HG02852 (cell line): ENCODE results near the gene BMS1.
A peak's percentile ranks its signal among the peaks of the same experiment; 100 is the strongest.
"Not testable (repeated sequence)": the region's sequence is repeated elsewhere in the genome, so short reads cannot be mapped to it uniquely, and the experiment has no call there.

Experiments used
- ATAC-seq: cut with Tn5 transposase; IDR thresholded peaks from one replicate; pipeline ENCODE4 v1.9.1; 2021; ENCODE audit warnings: mild to moderate bottlenecking, moderate library complexity; ENCODE audit not compliant: unreplicated experiment

The BMS1 gene

DNA sequence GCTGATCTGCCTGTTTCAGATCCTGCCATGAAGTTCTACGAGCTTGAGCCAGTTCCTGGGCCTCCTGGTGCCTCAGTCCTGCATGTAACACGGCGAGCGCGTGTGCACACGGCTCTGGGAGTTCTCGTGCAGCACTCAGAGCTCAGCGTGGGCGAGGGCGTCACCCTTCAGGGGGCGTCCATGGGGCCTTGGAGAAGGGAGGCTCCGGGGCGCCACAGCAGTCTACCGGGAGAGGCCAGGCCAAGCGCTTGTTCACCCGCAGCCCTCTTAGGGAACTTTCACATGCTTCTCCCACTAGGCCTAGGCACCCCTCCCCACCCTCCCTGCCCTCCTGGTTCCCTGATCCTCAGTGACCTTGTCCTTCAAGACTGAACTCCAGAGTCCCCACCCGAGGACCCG, 83.1 kb downstream of the BMS1 start:
- ATAC-seq, result no peak

DNA sequence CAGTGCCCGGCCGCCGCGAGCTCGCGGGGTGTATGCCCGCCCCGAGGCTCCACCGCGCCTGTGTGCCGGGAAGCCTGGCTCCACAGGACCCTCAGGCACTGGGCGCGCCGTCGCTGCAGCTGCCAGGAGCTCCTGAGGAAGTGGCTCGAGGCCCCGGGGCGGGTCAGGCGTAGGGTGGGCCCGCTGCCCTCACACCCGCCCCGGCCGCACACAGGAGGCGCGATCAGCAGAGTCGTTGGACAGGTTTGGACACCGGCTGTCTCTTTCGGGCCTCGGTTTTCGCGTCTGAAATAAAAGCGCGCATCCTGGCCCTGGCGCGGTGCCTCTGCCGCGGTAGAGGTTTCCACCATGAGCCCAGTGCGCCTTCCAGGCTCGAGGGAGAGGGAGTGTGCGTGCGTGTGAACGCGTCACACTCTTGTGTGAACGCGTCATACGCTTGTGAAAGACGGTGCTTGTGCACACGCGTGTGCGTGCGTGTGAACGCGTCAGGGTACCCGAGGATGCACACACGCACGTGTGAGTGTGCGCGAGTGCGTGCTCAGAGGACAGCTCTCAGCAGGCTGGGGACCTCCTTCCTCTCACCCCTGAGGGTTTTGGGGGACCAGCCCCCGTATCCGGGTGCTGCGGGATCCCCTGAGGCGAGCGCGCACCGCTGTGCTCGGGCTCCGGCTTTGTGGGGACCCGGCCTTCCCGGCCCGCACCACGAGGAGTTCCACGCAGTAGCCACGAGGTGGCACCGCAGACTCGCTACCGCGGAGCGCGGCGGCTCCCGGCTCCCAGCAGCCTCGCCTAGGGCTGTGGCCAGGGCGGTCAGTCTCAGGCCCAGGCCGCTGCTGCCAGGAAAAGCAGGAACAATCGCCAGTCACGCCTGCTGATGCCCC, 83.8 kb downstream of the BMS1 start:
- ATAC-seq, result peak; percentile 74

DNA sequence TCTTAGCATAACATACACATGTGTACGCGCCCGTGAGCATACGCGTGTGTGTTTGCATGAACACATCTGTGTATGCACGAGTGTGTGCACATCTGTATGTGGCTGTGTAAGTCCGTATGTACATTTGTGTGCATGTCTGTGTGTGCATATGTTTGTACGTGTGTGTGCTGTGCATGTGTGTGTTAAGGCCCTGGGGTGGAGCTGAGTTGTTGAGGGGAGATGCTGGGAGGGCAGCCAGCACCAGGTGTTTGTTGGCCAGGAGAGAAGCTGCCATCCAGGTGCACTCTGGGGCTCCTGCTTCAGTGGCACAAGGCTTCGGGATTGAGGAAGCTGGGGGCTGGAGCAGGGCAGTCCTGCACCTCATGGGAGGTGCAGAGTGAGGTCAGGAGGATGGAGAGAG, 85.0 kb downstream of the BMS1 start:
- ATAC-seq, result no peak

DNA sequence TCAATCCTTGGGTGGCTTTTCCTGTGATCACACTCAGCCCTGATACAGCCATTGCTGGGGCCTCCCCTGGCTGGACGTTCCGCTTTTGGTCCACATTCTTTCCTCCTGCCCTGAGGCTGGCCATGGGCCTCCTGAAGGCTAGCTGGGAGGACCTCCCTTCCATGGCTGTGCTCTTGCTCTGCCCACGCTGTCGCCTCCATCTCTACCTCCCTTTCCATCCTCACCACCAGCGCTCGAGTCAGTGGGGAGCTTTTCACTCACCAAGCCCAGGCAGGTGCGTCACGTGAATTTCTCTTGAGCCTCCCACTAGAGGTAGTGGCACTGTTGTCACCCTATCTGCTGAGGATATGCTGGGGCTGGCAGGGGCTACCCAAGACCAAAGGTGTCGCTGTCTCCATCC, 85.9 kb downstream of the BMS1 start:
- no peak for ATAC-seq

DNA sequence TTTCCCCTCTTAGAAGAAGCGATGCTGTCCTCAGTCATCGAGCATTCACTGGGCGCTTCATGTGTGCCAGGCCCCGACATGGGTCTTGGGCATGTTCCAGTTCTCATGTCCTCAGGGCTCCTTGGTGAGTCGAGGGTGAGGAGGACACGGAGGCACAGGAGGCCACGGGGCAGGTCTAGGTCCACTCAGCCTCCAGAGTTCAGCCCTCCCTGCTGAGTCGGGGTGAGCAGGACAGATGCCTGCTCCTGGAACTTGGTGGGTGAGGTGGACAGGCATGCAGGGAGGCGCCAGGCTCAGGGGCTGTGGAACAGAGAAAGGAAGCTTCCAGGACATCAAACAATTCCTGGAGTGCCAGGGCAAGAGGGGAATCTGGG, 87.4 kb downstream of the BMS1 start:
- no peak for ATAC-seq

DNA sequence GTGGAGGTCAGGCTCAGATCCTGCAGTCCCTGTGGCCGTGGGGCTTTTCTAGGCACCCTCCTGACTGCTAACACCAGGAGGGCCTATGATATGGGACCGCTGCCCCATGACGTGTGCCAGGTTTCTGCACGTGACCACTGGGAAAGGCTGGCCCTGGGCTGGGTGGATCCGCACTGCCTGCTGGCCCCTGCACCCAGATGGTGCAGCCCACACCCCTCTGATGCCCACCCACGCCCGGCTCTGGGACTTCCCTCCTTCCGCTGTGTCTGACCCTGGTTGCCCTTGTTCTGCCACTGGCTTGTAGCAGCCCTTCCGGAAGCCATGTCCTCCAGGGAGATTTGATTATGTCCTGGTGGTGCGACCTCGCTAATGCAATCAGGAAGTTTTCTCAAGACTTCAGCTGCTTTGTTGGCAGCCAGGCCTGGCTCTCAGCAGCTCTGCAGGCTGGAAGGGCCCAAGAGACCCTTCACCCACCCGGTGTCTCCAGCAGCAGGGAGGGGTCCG, 88.6 kb downstream of the BMS1 start:
- ATAC-seq, result not testable (repeated sequence)

DNA sequence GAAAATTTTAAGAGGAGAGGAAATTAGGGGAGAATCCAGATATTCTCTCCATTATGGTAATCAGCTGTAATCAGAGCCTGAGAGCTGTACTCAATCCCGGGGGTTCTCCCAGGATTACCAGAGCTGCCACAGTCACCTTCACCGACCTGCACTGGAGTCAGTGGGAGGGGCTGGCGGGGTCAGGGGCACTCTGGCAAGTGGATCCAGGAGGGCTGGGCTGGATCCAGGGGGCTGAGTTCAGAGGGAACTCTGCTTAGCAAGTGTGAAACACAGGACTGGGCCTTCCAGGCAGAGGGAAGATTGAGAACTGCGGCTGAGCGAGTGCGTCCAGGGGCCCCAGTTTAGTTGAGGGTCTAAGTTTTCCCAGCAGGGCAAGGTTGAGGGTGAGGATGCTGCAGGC, 89.2 kb downstream of the BMS1 start:
- no peak for ATAC-seq

DNA sequence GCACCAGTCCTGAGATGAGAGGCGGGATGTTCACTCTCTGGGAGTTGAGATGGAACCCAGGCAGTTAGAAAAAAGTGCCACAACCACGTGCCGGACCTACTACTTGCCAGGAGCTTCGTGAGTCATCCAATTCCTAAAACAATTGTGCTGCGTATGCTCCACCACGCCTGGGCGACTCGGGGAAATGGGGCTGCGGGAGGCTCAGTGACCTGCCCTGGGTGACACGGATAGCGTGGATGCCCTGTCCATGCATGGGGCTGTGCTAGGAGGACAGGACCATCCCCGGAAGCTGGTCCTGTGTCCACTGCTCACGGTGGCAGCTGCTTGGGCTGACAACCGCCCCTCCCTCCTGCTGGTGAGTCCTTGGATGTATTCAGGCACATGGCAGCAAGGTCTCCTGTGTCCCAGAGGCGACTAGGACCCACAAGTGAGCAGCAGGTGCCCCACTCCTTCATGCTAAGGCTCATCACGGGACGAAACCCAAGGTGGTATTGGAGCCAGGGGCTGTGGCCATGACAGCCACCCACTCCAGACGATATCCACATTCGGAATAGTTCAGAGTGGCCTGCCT, 90.4 kb downstream of the BMS1 start:
- no peak for ATAC-seq

DNA sequence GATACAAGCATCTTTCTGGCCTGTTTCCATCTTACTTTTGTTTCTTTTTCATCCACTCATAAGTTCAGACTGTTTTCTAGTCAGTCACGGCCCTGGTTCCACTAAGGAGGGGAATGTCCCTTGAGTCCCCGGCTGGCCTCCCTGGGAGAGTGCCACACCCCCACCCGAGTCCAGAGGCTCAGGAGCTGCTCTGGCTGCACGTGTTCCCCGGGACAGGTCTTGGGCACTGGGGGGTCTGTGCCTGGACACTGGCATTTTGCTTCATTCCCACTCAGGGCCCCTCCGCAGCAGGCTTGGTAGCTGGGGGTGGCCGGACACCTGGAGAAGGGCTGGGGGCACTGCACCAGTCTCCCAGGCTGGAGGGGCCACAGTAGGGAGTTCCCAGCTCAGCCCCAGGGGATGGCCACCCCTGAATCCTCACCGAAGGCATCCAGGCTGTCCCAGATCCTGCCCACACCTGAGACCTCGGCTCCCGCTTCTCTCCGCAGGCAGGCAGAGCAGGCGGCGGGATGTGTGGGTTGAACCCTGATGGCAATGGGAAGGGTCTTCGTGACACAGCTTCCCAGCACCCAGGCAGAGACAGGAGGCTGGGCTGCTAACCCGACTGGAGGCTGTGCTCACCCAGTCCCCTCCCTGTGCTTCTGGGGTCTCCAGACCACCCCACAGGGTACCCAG, 92.3 kb downstream of the BMS1 start:
- no peak for ATAC-seq

DNA sequence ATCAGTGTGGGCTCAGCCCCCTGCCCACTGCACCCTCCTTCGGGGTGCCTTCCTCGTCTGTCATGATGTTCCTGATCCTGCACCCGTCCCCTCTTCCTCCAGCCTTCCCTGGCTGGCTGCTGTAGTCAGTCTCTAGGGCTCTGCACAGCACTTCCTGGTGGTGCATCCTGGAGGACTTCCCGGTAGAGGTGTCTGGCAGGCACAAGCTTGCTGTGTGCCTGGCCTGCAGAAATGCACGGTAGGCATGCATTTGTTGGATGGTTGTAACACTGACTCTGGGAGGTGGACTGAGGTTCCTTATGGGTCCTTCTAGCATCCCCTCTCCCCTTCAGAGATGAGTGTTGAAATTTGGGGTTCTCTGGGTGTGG, 92.8 kb downstream of the BMS1 start:
- no peak for ATAC-seq

DNA sequence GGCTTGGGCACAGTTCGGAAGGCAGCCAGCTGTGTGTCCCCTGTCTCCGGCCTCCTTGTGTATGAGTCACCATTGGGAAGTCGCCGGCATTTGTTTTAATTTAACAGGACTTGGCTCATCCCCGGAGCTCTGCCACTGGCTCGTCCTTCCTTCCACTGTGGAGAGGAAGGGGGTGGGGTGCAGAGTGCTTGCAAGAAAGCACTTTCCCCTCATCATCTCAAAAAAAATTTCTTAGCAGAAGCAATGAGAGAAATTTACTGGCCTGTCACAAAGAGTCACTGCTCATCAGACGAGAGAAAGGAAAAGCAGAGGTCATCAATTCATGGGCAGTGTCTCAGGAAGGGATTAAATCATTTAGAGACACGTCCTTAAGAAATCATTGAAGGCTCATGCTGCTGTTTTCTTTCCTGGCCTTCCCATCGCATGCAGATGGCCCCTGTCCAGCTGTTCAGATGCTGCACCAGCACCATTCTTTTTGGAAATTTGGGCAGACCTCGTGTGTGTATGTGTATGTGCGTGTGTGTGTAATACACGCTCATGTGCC, 93.3 kb downstream of the BMS1 start:
- ATAC-seq, result no peak

DNA sequence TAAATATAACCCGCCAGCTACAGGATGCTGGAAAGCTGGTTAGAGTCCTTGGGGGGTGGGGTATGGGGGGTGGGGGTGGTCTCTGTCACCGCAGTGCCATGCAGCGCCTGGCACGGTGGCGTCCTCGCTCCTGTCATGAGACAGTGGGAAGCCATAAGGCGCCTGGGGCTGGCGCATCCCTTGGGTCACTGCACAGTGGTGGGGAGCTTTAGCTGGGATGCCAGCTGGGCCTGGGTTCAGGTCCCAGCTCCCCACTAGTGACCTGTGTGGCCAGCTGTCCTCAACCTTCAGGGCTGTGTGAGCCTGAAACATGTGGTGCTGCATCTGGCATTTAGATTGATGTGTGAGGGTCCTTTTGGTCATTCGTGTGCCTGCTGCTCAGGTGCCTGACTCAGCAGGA, 93.9 kb downstream of the BMS1 start:
- ATAC-seq, result no peak

DNA sequence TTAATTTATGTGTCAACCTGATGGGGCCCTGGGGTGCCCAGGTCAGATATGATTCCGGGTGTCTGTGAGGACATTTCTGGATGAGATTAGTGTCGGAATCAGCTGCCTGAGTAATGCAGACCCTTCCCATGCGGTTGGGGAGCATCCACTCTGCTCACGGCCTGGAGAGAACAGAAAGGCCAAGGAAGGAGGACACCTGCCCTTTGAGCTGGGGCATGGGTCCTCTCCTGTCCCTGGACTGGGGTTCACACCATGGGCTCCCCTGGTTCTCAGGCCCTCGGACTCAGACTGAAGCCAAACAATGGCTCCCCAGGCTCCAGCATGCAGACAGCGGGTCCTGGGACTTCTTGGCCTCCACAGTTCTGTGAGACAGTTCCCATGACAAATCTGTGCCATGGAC, 94.3 kb downstream of the BMS1 start:
- no peak for ATAC-seq

DNA sequence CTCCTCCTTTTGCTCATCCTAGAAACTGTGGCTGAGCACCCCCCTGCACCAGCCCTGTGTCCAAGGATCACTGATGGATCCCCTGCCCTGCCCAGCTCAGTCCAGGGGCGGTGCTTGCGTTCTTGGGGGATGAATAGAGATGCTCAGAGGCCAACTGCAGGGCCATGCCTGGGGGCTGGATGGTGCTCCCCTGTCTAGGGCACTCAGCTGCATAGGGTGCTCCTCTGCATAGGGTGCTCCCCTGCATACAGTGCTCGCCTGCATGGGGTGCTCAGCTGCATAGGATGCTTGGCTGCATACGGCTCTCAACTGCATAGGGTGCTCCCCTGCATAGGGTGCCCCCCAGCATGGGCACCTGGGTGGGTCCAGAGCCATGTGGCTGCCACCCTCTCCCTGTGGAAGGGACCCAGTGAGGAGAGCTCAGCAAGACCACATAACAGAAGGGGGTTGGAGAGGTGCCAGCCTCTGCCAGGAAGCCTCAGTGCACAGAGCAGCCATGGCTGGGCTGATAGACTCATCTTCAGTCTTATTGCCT, 95.0 kb downstream of the BMS1 start:
- ATAC-seq, result no peak

DNA sequence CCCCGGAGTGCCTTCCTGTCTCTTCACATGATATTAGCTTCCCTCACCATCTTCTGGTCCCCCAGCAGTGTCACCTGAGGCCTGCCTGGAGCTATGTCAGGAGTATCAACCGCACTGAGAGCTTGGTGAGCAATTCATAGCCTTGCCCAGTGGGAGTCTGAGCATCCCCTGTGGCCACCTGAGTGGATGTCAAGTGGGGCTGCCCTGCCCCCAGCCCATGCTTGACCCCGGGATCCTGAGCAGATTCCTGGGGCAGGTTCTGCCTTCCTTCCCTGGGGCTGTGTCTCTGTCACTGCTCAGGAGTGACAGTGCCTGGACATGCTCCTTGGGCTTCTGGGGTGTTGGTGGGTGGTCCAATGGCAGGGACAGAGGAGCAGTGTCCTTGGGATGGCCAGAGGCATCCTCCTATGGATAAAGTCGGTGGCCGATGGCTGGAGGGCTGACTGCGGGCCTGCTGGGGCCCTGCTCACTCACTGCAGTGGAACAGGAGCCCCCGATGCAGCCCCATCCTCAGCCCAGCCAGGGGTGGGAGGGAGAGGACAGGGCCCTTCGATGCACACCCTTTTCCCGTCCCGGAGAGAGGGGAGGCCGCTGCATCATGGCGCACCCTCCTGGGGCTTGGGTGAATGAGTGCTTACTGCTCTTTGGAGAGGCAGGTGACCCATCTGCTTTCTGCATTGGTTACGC, 95.7 kb downstream of the BMS1 start:
- ATAC-seq, result no peak

DNA sequence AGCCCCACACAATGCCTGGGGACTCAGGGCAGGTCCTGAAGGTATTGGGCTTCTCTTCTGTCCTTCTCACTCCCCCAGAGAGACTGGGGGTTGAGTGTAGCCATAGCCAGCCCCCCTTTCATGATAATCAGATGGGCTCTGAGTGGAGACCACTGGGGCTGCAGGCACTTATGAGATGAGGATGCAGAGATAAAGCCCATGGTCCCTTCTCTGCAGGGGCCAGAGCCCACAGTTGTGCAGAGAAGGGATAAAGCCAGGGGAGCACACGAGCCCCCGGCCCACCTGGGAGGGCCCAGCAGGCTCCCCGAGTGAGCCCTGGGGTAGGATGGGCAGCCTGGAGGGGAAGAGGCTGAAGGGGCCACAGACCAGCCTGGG, 96.2 kb downstream of the BMS1 start:
- ATAC-seq, result no peak

DNA sequence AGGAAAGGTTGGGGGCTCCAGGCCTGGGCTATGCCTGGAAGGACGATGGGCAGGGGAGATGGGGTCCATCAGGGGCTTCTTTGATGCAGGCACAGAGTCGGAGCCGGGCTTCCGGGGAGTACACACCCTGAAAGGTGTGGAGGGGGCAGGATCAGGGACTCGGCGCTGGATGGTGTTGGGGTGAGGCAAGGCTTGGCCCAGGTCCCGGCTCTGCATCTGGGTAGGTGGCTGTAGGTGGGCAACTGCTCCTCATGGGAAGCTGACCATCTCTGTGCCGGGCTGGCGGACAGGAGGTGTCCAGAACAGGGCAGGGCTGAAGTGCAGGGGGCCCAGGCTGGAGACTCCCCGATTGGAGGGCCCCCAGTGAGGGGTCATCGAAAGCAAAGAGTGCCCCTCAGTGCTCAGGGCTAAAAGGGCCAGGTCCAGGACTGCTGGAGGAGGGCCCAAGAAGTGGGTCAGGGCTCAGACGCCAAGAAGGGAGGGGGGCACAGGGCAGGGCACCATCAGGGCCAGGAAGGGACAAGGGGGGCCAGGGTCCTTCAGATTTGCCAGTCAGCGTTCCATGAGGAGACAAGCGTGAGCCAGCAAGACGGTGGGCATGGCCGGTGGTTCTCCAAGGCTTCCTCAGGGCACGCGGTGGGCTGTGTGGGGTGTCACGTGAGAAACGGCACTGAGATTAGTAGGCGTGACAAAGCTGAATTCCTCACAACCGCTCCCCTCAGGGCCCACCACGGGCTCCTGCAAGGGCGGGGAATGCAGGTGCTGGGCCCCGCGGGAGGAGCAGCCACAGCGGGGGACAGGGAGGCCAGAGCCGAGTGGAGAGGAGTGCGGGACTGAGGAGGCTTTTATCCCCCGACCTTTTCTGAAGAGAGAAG, 97.0 kb downstream of the BMS1 start:
- no peak for ATAC-seq

DNA sequence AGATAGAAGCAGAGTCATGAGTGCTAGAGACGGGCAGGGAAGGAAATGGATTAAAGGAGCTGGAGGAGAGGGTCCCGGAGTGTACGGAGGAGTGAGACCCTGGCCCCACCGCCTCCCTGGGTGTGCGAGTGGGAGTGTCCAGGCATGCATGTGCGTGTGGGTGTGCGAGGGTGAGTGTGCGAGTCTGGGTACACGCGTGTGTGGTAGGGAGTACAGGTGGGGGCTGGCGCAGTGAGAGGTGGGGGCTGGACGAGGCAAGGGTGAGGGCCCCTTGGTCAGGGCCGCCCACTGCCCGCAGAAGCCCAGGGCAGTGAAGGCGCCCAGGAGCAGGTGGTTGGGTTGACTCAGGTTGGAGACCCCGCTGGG, 97.6 kb downstream of the BMS1 start:
- no peak for ATAC-seq

DNA sequence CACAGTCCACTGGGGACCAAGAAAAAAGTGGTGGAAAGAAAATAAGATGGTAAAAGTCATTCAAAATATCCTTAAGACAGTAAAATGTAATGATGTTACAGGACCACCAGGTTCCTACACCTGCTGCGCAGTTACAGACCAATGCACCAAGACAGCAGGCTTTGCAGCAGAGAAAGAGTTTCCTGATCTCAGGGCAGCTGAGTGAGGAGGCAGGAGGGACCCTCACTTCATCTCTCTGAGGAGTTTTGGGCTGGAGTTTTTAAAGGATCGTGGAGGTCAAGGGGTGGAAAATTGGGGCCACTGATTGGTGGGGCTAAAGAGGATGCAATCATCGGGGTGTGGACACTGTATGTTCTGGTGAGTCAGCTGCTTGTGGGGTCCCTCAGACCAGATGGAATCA, 100.0 kb downstream of the BMS1 start:
- ATAC-seq, result no peak
